Renal cortex interstitium (tissue), 11 donors: ENCODE results near the gene SLC22A15. TPM values are rescaled to one million over a fixed set of nuclear protein-coding genes. Genes with fewer than 3 reads are reported as not detected.

Experiments
- DNase-seq, 11 donors: peaks; one replicate each; pipeline ENCODE4 v3.0.0-alpha.2; 2013; ENCODE audit warnings: low read depth in 9 of 11, low spot score in 4 of 11; ENCODE audit errors: extremely low read depth in 1 of 11
- polyA plus RNA-seq, 3 donors: library from polyadenylated mRNA; unstranded; fragments of 120-200 nt; gene quantifications; one replicate each; pipeline ENCODE4 v1.2.1, GENCODE V29; 2013; ENCODE audit not compliant: insufficient read length in 3 of 3

The SLC22A15 gene
- polyA plus RNA-seq, 3 donors, result 4.1 to 6.5 (median 6.2) TPM

- DNase-seq, result no peak
Observed at GRCh38 chr1:116087628-116088027, 111.3 kb downstream of the SLC22A15 start.

- DNase-seq, result no peak
Observed at GRCh38 chr1:116089870-116090269, 113.6 kb downstream of the SLC22A15 start.

- DNase-seq, result no peak
Observed at GRCh38 chr1:116091083-116091482, 114.8 kb downstream of the SLC22A15 start.

- no peak for DNase-seq
Observed at GRCh38 chr1:116092752-116093489, 116.6 kb downstream of the SLC22A15 start.

GRCh38 chr1:116095027-116095426 is 118.7 kb downstream of the SLC22A15 start:
- no peak for DNase-seq

GRCh38 chr1:116096013-116096618 is 119.8 kb downstream of the SLC22A15 start:
- no peak for DNase-seq

GRCh38 chr1:116097626-116098025 is 121.3 kb downstream of the SLC22A15 start:
- DNase-seq, result no peak

GRCh38 chr1:116099379-116099778 is 123.1 kb downstream of the SLC22A15 start:
- DNase-seq, result no peak

- DNase-seq, result no peak
Observed at GRCh38 chr1:116099919-116100318, 123.6 kb downstream of the SLC22A15 start.

- DNase-seq, result no peak
Observed at GRCh38 chr1:116104667-116105066, 128.4 kb downstream of the SLC22A15 start.

GRCh38 chr1:116105996-116106395 is 129.7 kb downstream of the SLC22A15 start:
- DNase-seq, result no peak

GRCh38 chr1:116106646-116107045 is 130.3 kb downstream of the SLC22A15 start:
- DNase-seq, result no peak

GRCh38 chr1:116107371-116107770 is 131.1 kb downstream of the SLC22A15 start:
- DNase-seq, result no peak

- no peak for DNase-seq
Observed at GRCh38 chr1:116110567-116111523, 134.5 kb downstream of the SLC22A15 start, which contains the start of gene MAB21L3. Gene MAB21L3, plus strand, starts transcription at chr1:116111399. Its CDS starts 1,217 bp downstream, at chr1:116112616.

- peak in 2 of 11 donors; percentile 30 to 37 for DNase-seq
Observed at GRCh38 chr1:116111524-116112021, 135.3 kb downstream of the SLC22A15 start.

- no peak for DNase-seq
Observed at GRCh38 chr1:116112388-116113140, 136.3 kb downstream of the SLC22A15 start.

GRCh38 chr1:116113615-116114014 is 137.3 kb downstream of the SLC22A15 start:
- DNase-seq, result no peak
